Stimulated activated CD4-positive, alpha-beta T cell treated with anti-CD3 and anti-CD28 coated beads, Interleukin-15, amount 100 ng/mL, for 24 hours (primary cell): ENCODE results near the gene AXIN1.
A peak's percentile ranks its signal among the peaks of the same experiment; 100 is the strongest.
"Not testable (repeated sequence)": the region's sequence is repeated elsewhere in the genome, so short reads cannot be mapped to it uniquely, and the experiment has no call there.

Source experiments
- DNase-seq: peaks from one replicate; pipeline ENCODE4 v3.0.0-alpha.2; 2020

Gene AXIN1

GRCh38 chr16:263182-263774, 89.2 kb downstream of the AXIN1 start:
- no peak for DNase-seq

- no peak for DNase-seq
These were observed 90.3 kb downstream of the AXIN1 start for GRCh38 chr16:262121-262745.

GRCh38 chr16:261031-261691, 91.4 kb downstream of the AXIN1 start:
- no peak for DNase-seq

- DNase-seq, result no peak
These were observed 92.2 kb downstream of the AXIN1 start for GRCh38 chr16:260326-260725.

- no peak for DNase-seq
These were observed 92.7 kb downstream of the AXIN1 start for GRCh38 chr16:259814-260253.

- no peak for DNase-seq
These were observed 93.3 kb downstream of the AXIN1 start for GRCh38 chr16:259226-259625.

- not testable (repeated sequence) for DNase-seq
These were observed 94.4 kb downstream of the AXIN1 start for GRCh38 chr16:258091-258490.

- DNase-seq, result no peak
These were observed 97.3 kb downstream of the AXIN1 start for GRCh38 chr16:255183-255582.

GRCh38 chr16:254461-254860, 98.1 kb downstream of the AXIN1 start:
- no peak for DNase-seq

- DNase-seq, result peak; percentile 23
These were observed 98.7 kb downstream of the AXIN1 start for GRCh38 chr16:253833-254232.

GRCh38 chr16:252366-253337, 99.9 kb downstream of the AXIN1 start:
- DNase-seq, result peak; percentile 48

- DNase-seq, result no peak
These were observed 103.1 kb downstream of the AXIN1 start for GRCh38 chr16:249431-249830.

- DNase-seq, result no peak
These were observed 105.5 kb downstream of the AXIN1 start for GRCh38 chr16:247027-247426.

GRCh38 chr16:245105-245504, 107.4 kb downstream of the AXIN1 start:
- DNase-seq, result no peak

- DNase-seq, result no peak
These were observed 109.2 kb downstream of the AXIN1 start for GRCh38 chr16:243348-243747.

- DNase-seq, result no peak
These were observed 110.2 kb downstream of the AXIN1 start for GRCh38 chr16:242281-242680.

GRCh38 chr16:240559-240958, 112.0 kb downstream of the AXIN1 start:
- no peak for DNase-seq

- no peak for DNase-seq
These were observed 112.6 kb downstream of the AXIN1 start for GRCh38 chr16:239948-240277.
